ENCODE data around the gene CHD3.
"Not testable (repeated sequence)": the region's sequence is repeated elsewhere in the genome, so short reads cannot be mapped to it uniquely, and the experiment has no call there.

Gene CHD3

DNA sequence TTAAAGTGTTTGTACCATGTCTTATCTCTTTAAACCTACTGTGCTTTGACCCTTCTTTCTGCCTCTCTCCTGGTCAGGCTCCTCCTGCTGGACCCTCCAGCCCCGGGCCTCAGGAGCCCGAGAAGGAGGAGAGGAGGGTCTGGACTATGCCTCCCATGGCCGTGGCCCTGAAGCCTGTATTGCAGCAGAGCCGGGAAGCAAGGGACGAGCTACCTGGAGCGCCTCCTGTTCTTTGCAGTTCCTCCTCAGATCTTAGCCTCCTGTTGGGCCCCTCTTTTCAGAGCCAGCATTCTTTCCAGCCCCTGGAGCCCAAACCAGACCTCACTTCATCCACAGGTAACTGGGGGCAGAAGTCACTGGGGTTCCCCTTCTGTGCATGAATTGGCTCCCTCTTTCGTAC, 57.1 kb downstream of the CHD3 start:
- TF ChIP-seq, protein P1, sequence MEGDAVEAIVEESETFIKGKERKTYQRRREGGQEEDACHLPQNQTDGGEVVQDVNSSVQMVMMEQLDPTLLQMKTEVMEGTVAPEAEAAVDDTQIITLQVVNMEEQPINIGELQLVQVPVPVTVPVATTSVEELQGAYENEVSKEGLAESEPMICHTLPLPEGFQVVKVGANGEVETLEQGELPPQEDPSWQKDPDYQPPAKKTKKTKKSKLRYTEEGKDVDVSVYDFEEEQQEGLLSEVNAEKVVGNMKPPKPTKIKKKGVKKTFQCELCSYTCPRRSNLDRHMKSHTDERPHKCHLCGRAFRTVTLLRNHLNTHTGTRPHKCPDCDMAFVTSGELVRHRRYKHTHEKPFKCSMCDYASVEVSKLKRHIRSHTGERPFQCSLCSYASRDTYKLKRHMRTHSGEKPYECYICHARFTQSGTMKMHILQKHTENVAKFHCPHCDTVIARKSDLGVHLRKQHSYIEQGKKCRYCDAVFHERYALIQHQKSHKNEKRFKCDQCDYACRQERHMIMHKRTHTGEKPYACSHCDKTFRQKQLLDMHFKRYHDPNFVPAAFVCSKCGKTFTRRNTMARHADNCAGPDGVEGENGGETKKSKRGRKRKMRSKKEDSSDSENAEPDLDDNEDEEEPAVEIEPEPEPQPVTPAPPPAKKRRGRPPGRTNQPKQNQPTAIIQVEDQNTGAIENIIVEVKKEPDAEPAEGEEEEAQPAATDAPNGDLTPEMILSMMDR (conservative IDR thresholded peaks at IDR 0.05): no peak
- H3K27ac ChIP-seq: no peak overlapping the region

DNA sequence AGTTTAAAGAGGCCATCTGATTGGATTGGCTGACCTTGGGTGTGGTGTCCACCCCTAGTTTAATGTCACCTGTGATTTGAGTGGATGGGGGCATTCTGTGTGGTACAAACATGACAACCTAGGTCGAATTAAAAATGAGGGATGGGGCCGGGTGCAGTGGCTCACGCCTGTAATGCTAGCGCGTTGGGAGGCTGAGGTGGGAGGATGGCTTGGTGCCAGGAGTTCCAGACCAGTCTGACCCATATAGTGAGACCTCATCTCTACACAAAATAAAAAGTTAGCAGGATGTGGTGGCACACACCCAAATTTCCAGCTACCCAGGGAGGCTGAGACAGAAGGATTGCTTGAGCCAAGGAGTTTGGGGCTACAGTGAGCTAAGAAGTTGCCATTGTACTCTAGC, 57.9 kb downstream of the CHD3 start:
- TF ChIP-seq, protein P1 (conservative IDR thresholded peaks at IDR 0.05): no peak
- no peak overlapping the region for H3K27ac ChIP-seq

DNA sequence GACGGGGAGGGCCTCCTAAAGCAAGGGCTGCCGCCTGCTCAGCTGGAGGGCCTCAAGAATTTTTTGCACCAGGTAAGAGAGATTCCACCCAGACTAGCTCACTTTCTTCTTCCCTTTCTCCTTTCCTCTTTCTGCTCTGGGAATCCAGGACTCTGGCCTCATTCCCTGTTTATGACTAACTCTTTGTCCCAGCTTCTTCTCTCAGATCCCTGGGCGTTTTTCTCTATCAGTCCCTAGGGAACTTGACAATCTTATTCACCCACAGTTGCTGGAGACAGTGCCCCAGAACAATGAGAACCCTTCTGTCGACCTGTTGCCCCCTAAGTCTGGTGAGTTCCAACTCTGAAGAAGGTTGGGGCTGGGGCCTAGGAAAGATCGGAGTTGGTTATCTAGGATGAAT, 59.1 kb downstream of the CHD3 start:
- H3K27ac ChIP-seq: no peak overlapping the region
- TF ChIP-seq, protein P1 (conservative IDR thresholded peaks at IDR 0.05): no peak

DNA sequence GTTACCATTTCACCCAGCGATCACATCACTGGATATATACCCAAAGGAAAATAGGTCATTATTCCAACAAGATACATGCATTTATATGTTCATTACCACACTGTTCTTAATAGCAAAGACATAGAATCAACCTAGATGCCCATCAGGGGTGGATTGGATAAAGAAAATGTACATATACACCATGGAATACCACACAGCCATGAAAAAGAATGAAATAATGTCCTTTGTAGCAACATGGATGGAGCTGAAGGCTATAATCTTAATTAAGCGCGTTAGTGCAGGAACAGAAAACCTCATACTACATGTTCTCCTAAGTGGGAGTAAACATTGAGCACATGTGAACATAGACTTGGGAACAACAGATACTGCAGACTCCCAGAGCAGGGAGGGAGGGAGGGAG, 62.0 kb downstream of the CHD3 start:
- TF ChIP-seq, protein P1 (conservative IDR thresholded peaks at IDR 0.05): no peak
- no peak overlapping the region for H3K27ac ChIP-seq

DNA sequence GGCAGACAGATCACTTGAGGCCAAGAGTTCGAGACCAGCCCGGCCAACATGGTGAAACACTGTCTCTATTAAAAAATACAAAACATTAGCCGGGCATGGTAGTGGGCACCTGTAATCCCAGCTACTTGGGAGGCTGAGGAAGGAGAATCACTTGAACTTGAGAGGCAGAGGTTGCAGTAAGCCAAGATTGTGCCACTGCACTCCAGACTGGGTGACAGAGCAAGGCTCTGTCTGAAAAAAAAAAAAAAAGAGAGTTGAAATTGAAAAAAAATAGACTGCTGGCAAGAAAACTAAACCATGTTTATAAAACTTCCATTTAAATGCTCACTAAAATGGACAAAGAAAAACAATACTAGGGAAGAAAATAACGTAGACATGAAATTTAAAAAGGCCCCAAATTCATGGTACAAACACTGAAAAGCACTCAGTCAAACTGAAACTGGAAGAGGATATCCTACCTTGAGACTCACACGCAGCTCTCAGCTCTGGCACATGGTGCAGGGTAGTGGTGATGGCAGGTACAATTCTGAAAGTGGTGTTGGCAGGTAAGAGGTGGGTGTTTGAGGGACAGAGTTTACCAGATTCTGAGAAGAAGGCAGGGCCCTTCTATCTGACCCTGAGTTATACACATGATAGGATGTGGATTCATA, 62.7 kb downstream of the CHD3 start:
- H3K27ac ChIP-seq: no peak overlapping the region
- TF ChIP-seq, protein P1 (conservative IDR thresholded peaks at IDR 0.05): no peak

DNA sequence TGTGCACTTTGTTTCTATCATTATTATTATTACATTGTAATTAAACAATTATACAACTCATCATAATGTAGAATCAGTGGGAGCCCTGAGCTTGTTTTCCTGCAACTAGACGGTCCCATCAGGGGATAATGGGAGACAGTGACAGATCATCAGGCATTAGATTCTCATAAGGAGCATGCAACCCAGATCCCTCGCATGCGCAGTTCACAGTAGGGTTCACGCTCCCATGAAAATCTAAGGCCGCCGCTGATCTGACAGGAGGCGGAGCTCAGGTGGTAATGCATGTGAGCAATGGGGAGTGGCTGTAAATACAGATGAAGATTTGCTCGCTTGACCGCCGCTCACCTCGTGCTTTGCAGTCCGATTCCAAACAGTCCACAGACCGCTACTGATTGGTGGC, 64.7 kb downstream of the CHD3 start:
- not testable (repeated sequence) for H3K27ac ChIP-seq

DNA sequence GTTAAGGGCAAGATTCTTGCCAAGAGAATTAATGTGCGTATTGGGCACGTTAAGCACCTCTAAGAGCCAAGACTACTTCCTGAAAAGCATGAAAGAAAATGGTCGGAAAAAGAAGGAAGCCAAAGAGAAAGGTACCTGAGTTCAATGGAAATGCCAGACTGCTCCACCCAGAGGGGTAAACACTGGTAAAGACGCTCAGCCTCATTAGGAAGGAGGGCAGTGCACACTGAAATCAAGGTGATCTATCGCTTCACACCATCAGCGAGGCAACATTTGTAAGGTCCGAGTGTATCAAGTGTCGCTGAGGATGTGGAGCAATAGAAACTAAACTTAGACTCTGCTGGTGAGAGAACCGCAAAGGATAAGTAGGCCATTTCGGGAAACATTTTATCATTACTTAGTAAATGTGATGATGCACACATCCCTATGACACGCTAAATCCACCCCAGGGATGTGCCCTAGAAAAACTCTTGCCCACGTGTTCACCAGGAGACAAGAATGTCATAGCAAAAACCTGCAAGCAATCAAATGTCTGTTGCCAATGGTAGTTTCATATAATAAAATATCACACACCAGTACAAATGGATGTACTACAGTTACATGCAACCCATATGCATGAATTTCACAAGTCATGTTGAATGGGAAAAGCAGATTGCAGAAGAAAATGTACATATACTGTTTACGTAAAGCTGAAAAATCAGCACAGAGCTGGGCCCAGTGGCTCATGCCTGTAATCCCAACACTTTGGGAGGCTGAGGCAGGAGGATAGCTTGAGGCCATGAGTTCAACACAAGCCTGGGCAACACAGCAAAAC, 67.0 kb downstream of the CHD3 start:
- TF ChIP-seq, protein P1 (conservative IDR thresholded peaks at IDR 0.05): no peak
- H3K27ac ChIP-seq: 0 out of 2 replicates have a peak overlapping the region, but pooled peaks have one; percentile 11
